PFSK-1 (cell line): Measurements from ENCODE around the gene CDKN2B.

Source experiments
- FOXP2 ChIP-seq: optimal IDR thresholded peaks from 2 replicates; pipeline ENCODE3; 2011; ENCODE audit warnings: borderline replicate concordance, control low read depth, inconsistent platforms; ENCODE audit not compliant: insufficient read depth; ENCODE audit errors: extremely low read length, extremely low read depth
- POLR2AphosphoS5 ChIP-seq: IDR thresholded peaks from 2 replicates; pipeline ENCODE4 v1.6.1; 2012; ENCODE audit warnings: low read depth, mild to moderate bottlenecking, control low read depth, low read length, moderate library complexity
- SIN3A ChIP-seq: IDR thresholded peaks from 2 replicates; pipeline ENCODE4 v1.6.1; 2012; ENCODE audit warnings: mild to moderate bottlenecking, low read length, moderate library complexity, borderline replicate concordance; ENCODE audit not compliant: insufficient read depth
- TAF1 ChIP-seq: IDR thresholded peaks from 2 replicates; pipeline ENCODE4 v1.6.1; 2012; ENCODE audit warnings: low read length, control low read depth, borderline replicate concordance; ENCODE audit not compliant: insufficient read depth

- TF ChIP-seq POLR2AphosphoS5 (no peak), TAF1 (no peak), SIN3A (no peak), FOXP2 (no peak)
Observed at GRCh38 chr9:22022396-22022795, 13.3 kb upstream of the CDKN2B start.
